ENCODE results near the gene BCAP29.
A peak's percentile ranks its signal among the peaks of the same experiment; 100 is the strongest.

BCAP29 gene

DNA sequence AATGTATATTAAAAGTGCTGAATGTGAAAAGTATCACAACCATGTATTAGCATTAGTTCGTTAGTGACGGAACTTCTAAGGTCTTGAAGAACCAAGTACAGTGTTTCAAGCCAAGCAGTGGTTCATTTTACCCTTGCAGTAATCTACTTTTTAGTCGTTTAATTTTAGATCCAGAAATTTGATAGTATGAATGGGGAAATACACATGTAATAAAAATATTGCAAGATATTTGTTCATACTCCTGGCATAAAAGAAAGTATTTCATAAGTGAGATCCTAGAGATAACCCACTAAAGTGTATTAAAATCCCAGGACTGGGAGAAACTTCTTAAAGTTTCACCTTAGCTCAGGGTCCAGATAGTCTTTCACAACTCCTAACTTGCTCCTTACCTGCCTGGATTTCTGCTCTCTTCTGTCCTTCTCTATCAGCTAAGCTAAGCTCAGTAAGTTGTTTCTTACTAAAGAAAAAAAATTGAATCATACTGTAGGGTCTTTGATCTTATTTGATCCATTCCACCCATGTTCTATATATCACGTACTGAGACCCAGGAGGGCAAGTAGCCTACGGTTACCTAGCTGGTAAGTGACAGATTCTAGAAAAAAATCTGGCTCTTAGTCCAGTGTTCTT is 1.5 kb downstream of the BCAP29 start:
- no peak for DNase-seq (ENCODE audit: low spot score)
- no peak for FAIRE-seq

- FAIRE-seq: no peak
- DNase-seq (ENCODE audit: low spot score): no peak
Measured at GRCh38 chr7:107582875-107583274, 2.8 kb downstream of the BCAP29 start.

- no peak for FAIRE-seq
- no peak for DNase-seq (ENCODE audit: low spot score)
Measured at GRCh38 chr7:107584716-107585115, 4.7 kb downstream of the BCAP29 start.

- FAIRE-seq: no peak
- DNase-seq (ENCODE audit: low spot score): no peak
Measured at GRCh38 chr7:107588529-107589130, 8.6 kb downstream of the BCAP29 start.

GRCh38 chr7:107591421-107591820 is 11.4 kb downstream of the BCAP29 start:
- no peak for FAIRE-seq
- no peak for DNase-seq (ENCODE audit: low spot score)

- FAIRE-seq (peak; percentile 23), DNase-seq (ENCODE audit: low spot score) (no peak)
Measured at GRCh38 chr7:107592361-107593024, 12.4 kb downstream of the BCAP29 start.

DNA sequence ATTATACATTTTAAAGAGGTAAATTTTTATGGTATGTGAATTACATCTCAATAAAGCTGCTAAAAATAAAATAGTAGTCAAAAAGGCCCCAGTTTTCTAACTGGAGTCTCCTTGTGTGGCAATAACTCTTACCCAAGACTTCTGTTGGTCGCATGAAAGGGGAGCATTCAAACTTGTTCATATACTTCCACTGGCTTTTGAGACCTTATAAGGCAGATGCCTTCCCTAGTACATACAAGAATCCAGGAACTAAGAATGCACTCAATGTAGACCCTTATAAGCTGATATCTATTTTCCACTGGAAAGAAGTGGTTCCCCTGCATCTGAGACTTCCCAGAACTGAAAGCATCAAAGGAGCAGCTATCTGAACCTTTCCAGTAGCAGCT is 13.0 kb downstream of the BCAP29 start:
- FAIRE-seq: no peak
- no peak for DNase-seq (ENCODE audit: low spot score)

- FAIRE-seq: no peak
- DNase-seq (ENCODE audit: low spot score): peak; percentile 9
Measured at GRCh38 chr7:107594961-107595737, 15.1 kb downstream of the BCAP29 start.

GRCh38 chr7:107596881-107597581 is 17.0 kb downstream of the BCAP29 start:
- DNase-seq (ENCODE audit: low spot score) (no peak), FAIRE-seq (no peak)

GRCh38 chr7:107597582-107597916 is 17.5 kb downstream of the BCAP29 start:
- DNase-seq (ENCODE audit: low spot score) (no peak), FAIRE-seq (no peak)

DNA sequence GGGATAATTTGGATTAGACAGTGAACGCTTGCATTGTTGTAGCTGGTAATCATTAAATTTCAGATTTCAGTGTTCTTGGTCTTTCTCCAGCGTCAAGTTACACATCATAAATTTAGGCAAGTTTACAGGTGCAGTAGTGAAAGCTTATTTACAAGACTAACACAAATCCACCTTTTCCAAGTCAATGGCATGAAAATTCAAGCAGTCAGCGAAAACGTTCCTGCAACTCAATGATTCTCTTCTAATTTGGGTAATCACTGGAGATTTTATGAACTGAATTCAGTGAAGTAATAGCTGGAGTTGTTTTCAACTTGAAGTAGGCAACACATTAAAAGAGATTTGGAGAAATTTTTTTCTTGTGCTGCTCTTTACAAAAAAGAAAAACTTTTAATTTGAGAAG is 17.9 kb downstream of the BCAP29 start:
- FAIRE-seq (no peak), DNase-seq (ENCODE audit: low spot score) (no peak)

DNA sequence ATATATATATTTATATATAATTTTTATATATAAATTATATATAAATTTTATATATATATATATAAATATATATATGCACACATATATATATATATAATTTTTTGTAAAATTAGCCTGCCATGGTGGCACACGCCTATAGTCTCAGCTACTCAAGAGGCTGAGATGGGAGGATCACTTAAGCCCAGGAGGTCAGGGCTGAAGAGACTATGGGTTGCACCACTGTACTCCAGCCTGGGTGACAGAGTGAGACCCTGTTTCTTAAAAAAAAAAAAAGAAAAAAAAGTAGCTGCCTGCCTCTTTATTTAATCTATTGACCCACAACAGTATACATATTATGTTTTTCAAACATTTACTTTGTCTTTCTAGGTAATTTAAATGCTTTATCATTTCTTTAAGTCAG is 19.2 kb downstream of the BCAP29 start:
- DNase-seq (ENCODE audit: low spot score): no peak
- FAIRE-seq: no peak

- DNase-seq (ENCODE audit: low spot score) (no peak), FAIRE-seq (no peak)
Measured at GRCh38 chr7:107600816-107601215, 20.8 kb downstream of the BCAP29 start.

DNA sequence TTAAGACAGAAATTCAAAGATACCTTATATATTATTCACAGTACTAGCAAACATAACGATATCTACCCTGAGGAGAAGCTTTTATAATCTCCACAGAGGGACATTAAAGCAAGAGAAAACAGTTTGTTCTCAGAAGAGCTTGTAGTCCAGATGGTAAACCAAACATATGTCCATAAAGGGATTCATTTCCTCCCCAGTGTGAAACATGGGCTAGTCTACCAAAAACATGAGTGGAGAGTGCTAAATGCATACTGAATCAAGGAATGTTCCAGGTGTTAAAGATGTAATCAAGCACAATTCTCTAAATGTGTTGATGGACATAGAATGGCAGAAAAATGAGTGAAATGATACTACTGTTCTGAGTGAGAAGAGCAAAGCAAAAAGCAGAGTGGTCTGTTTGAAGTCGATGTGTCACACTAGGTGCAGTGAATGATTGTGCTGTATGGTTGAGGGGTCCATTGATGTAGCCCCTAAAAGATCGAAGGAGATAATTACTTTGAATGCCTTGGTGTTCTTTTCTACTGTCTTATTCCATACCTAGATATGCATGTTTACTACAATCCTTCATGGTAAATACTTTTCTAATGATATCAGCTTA is 25.3 kb downstream of the BCAP29 start:
- DNase-seq (ENCODE audit: low spot score) (no peak), FAIRE-seq (no peak)

DNA sequence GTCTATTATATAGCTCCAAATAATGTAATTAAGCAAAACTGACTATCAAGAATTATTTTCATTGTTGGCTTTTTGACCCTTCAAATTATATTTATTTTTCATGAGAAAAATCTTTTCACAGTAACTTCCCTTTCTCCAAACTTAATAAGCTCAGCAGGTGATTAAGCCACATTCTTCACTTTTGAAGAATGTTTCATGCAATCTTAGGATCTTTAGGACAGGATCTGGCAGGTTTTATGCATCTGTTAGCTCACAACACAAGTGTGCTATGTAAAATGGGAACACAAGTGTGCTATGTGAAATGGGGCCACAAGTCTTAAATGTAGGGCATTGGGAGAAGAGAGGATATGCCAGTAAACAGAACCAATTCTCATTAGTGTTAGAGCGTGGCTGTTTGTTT is 26.3 kb downstream of the BCAP29 start:
- no peak for DNase-seq (ENCODE audit: low spot score)

DNA sequence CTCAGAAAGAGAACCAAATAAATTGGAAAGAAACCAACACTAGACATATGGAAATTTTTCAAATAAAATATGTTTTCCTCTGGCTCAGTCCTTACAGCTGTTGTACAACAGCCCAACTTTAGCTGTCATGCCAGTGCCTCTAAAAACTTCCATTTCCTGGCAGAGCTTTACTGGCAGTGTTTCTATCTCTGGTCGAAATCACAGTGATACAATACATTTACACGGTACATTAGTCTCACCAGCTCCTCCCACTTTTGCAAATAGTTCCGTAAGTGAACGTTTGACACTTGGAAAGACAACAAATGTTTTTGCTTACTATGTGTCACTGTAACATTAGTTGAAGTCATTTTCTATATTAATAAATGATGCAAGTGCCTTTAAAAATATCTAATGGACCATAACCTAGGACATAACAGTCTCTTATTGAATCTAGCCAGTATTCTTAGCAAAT is 29.8 kb downstream of the BCAP29 start:
- no peak for DNase-seq (ENCODE audit: low spot score)
- FAIRE-seq: no peak

More for the DNA sequence above, 26.3 kb downstream of the BCAP29 start:
- FAIRE-seq: no peak

DNA sequence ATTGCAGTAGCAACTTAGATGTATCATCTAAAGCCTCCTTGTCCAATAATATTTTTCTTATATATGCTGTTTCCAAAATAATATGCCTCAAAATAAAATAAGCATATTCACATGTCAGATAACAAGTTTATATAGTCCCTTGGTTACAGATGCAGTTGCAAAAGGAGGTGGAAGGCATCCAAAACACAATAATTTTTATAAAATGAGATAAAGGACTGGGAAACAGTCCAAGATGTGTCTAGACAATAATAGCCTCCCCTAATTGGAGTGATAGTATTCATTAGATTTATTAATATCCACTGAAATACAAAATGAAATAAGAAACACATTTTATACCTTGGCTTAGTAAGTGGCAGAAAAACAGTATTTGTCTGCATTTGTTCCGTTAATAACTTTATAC is 30.3 kb downstream of the BCAP29 start:
- DNase-seq (ENCODE audit: low spot score): no peak
- FAIRE-seq: no peak

GRCh38 chr7:107613439-107613838 is 33.4 kb downstream of the BCAP29 start:
- no peak for FAIRE-seq

DNA sequence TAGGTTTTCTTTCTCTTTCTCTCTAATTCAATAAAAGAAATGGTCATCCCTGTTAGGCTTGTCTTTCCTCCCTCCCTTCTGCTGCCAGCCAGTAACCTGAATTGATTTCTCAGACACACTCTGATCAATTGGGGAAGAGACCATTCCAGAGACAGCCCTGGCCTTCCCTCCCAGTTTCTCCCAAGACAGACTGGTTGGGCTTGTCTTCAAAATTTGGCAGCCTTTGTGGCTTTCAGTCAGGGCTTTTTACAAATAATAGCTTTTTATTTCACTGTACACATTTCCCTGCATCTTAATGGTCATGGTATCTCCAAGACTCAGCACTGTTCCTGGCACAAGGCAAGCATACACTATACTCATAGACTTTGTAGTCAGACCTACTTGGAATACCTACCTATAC is 33.9 kb downstream of the BCAP29 start:
- no peak for FAIRE-seq
- no peak for DNase-seq (ENCODE audit: low spot score)

More at GRCh38 chr7:107613439-107613838, 33.4 kb downstream of the BCAP29 start:
- no peak for DNase-seq (ENCODE audit: low spot score)

DNA sequence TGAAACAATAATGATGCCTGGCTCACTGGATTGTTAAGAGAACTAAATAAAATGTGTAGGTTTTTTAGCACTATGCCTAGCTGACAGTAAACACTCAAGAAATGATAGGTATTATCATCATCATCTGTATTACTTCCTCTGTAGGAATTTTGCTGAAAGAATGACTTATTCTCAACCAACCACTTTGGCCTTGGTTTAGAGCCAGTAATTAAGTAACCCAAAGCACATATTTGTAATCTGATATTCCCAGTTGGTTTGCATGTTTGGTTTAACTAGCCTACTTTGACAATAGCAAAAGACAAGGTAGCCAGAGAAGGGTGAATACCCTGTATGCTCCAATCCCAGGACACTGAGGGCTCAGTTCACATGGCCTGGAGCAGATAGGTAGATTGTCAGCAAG is 34.4 kb downstream of the BCAP29 start:
- peak; percentile 61 for FAIRE-seq
- no peak for DNase-seq (ENCODE audit: low spot score)
